Activated B cell treated with CpG ODN at 0.5 μM for 24 hours (primary cell): ENCODE measurements around the gene GFRA1. TPM values are rescaled to one million over a fixed set of nuclear protein-coding genes. Genes with fewer than 3 reads are reported as not detected.

Experiments used
- ATAC-seq: fragments of 200-7000 bp; cut with Tn5 transposase; one replicate; pipeline ENCODE4 v1.10.0; 2021; ENCODE audit warnings: low read depth, mild to moderate bottlenecking, moderate library complexity
- CTCF ChIA-PET: fragments of 350-600 bp; sonication (Branson Sonifier 250); formaldehyde crosslinking; loops from one replicate; lab custom pipeline; 2021; ENCODE audit warnings: antibody characterized with exemption; lab: Charles Lee
- POLR2A ChIA-PET: fragments of 350-600 bp; sonication (Branson Sonifier 250); formaldehyde crosslinking; loops from one replicate; lab custom pipeline; 2021; ENCODE audit warnings: antibody characterized with exemption; lab: Charles Lee
- DNase-seq: peaks from one replicate; pipeline ENCODE4 v3.0.0; 2022
- H3K27ac Mint-ChIP-seq: one replicate; pipeline ENCODE4 v1.8.0; 2020; ENCODE audit warnings: mixed read lengths
- H3K27me3 Mint-ChIP-seq: one replicate; pipeline ENCODE4 v1.8.0; 2021; ENCODE audit warnings: mixed read lengths
- H3K36me3 Mint-ChIP-seq: one replicate; pipeline ENCODE4 v1.8.0; 2021; ENCODE audit warnings: low read depth, mixed read lengths
- H3K4me1 Mint-ChIP-seq: one replicate; pipeline ENCODE4 v1.8.0; 2021; ENCODE audit warnings: mixed read lengths
- H3K4me3 Mint-ChIP-seq: one replicate; pipeline ENCODE4 v1.8.0; 2020; ENCODE audit warnings: mild to moderate bottlenecking, mixed read lengths
- H3K9me3 Mint-ChIP-seq: one replicate; pipeline ENCODE4 v1.8.0; 2020; ENCODE audit warnings: mixed read lengths
- intact Hi-C: fragments of 100-400 bp; cut with micrococcal nuclease; formaldehyde crosslinking; loops from one replicate; pipeline ENCODE4 v1.15.1; 2024
- total RNA-seq: library from RNA; stranded (reverse); gene quantifications from 2 replicates; pipeline ENCODE4 v1.2.3, GENCODE V29; 2022
- TF ChIP-seq, protein P1 (sequence below): fragments of 200-600 bp; IDR thresholded peaks from one replicate; pipeline ENCODE4 v1.8.0; 2022; ENCODE audit warnings: antibody characterized with exemption, mild to moderate bottlenecking

The GFRA1 gene
- total RNA-seq, 1 donor from 2014 or later = not detected

DNA sequence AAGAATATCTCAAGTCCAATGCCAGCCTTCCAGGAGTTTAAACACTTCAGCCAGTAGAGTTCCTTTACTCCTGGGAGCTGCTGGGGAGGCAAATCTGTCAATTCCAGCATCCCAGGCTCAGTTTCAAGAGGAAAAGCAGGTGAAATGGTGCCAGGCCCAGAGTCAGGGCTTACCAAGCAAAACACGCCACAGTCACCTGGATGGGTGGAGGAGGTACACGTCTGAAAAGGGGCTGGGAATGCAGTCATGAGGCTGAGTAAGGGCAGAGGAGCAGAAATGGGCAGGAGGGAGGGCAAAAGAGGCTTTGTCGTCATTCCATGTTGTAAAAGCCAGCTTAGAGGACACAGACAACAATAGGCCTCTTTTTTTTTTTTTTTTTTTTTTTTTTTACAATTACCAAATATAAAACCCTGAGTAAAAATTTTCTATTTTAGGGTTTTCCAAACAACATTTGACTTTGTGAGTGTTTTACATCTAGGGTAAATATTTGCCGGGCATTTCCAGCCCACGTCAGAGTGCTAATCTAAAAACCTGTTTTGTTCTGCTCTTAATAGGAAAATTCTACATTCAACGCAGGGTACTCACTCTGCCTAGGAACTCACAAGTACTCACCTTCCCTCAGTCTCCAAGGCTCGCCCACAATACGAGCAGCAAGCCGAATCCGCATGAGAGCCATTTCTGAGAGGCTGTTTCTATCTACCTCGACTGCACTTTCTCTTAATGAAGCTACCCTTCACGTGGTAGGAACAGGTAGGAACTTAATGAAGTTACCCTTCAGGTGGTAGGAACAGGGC is 21.2 kb downstream of the GFRA1 start:
- no peaks in the 10 kb centered on the region for H3K36me3 Mint-ChIP-seq
- no peak for DNase-seq
- H3K9me3 Mint-ChIP-seq = no peaks in the 10 kb centered on the region
- TF ChIP-seq, protein P1, sequence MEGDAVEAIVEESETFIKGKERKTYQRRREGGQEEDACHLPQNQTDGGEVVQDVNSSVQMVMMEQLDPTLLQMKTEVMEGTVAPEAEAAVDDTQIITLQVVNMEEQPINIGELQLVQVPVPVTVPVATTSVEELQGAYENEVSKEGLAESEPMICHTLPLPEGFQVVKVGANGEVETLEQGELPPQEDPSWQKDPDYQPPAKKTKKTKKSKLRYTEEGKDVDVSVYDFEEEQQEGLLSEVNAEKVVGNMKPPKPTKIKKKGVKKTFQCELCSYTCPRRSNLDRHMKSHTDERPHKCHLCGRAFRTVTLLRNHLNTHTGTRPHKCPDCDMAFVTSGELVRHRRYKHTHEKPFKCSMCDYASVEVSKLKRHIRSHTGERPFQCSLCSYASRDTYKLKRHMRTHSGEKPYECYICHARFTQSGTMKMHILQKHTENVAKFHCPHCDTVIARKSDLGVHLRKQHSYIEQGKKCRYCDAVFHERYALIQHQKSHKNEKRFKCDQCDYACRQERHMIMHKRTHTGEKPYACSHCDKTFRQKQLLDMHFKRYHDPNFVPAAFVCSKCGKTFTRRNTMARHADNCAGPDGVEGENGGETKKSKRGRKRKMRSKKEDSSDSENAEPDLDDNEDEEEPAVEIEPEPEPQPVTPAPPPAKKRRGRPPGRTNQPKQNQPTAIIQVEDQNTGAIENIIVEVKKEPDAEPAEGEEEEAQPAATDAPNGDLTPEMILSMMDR = no peak
- H3K4me1 Mint-ChIP-seq = no peaks in the 10 kb centered on the region
- POLR2A ChIA-PET = no interaction called here
- H3K27ac Mint-ChIP-seq = no peak overlapping the region
- intact Hi-C loops = no loop called here
- CTCF ChIA-PET = no interaction called here
- no peak overlapping the region for H3K4me3 Mint-ChIP-seq
- no peaks in the 10 kb centered on the region for H3K27me3 Mint-ChIP-seq
- no peak for ATAC-seq

- Mint-ChIP-seq H3K4me3 (no peak overlapping the region), H3K36me3 (no peaks in the 10 kb centered on the region), H3K27me3 (no peaks in the 10 kb centered on the region), H3K4me1 (no peaks in the 10 kb centered on the region), H3K27ac (no peak overlapping the region), H3K9me3 (no peaks in the 10 kb centered on the region)
- intact Hi-C loops = no loop called here
- POLR2A ChIA-PET = no interaction called here
- DNase-seq (no peak), ATAC-seq (no peak)
- TF ChIP-seq, protein P1 = no peak
- CTCF ChIA-PET = no interaction called here
Measured at GRCh38 chr10:116247691-116248090, 25.3 kb downstream of the GFRA1 start.

DNA sequence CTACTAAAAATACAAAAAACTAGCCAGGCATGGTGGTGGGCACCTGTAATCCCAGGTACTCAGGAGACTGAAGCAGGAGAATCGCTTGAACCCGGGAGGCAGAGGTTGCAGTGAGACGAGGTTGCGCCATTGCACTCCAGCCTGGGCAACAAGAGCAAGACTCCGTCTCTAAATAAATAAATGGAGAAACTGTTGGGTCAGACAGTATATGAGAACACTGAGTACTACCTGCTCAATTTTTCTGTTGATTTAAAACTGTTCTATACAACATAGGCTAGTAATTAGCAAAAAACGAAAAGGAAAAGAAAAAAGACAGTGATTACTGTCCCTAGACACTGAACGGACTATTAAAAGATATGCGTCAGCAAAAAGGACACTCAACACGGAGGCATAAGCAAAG is 26.7 kb downstream of the GFRA1 start:
- intact Hi-C loops = no loop called here
- no peak overlapping the region for H3K4me3 Mint-ChIP-seq

DNA sequence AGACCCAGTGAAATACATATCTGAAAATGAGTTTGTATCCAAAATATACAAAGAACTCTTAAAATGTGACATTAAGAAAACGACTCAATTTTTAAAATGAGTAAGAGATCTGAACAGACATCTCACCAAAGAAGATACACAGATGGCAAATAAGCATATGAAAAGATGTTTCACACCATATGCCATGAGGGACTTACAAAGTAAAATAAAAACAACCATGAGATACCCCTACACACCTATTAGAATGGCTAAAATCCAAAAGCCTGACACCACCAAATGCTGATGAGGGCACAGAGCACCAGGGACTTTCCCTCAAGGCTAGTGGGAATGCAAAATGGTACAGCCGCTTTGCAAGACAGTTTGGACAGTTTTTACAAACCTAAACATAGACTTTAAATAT is 27.9 kb downstream of the GFRA1 start:
- Mint-ChIP-seq H3K27ac (no peak overlapping the region), H3K27me3 (no peaks in the 10 kb centered on the region), H3K4me1 (no peaks in the 10 kb centered on the region), H3K4me3 (no peak overlapping the region), H3K9me3 (no peaks in the 10 kb centered on the region), H3K36me3 (no peaks in the 10 kb centered on the region)
- ATAC-seq = no peak
- ChIA-PET POLR2A (no interaction called here), CTCF (no interaction called here)
- TF ChIP-seq, protein P1 = no peak
- no peak for DNase-seq
- intact Hi-C loops = no loop called here

More for the DNA sequence above, 26.7 kb downstream of the GFRA1 start:
- Mint-ChIP-seq H3K27me3 (no peaks in the 10 kb centered on the region), H3K36me3 (no peaks in the 10 kb centered on the region), H3K4me1 (no peaks in the 10 kb centered on the region), H3K9me3 (no peaks in the 10 kb centered on the region), H3K27ac (no peak overlapping the region)
- TF ChIP-seq, protein P1 = no peak
- no peak for ATAC-seq
- CTCF ChIA-PET = no interaction called here
- DNase-seq = no peak
- POLR2A ChIA-PET = no interaction called here

DNA sequence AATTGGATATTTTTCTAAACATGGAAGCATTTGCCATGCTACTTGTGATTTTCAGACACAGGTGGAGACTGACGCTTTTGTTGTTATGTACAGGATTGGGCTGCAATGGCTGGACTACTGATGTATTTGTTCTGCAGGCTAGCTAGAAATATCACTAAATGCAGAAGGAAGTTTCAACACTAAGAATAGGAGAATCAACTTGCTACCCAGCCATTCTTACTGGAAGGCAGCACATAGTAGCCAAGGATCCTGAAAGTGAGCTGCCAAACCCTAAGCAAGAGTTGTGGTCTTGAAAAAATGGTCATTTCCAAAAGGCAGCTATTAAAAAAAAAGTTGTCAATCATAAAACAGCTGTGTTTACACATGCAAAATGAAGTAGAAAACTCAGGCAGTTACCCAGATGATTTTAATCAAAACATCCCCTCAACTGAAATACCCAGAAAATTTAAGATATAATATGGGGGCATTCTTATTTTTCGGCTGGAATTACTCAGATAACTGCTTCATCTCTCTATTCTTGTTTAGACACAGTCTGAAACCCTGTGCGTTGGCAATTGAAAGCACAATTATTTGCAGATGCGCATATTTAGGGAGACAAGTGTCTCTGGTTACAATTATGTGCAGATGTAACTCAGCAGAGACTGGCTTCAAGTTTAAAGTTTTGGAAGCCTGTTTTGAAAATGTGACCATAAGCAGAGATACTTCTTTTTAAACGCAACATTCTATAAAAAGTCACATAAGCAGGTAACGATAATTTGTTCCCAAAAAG is 31.2 kb downstream of the GFRA1 start:
- TF ChIP-seq, protein P1 = no peak
- Mint-ChIP-seq H3K27ac (no peak overlapping the region), H3K36me3 (no peaks in the 10 kb centered on the region), H3K27me3 (no peaks in the 10 kb centered on the region), H3K9me3 (no peaks in the 10 kb centered on the region), H3K4me1 (no peaks in the 10 kb centered on the region), H3K4me3 (no peak overlapping the region)
- no peak for ATAC-seq
- ChIA-PET POLR2A (no interaction called here), CTCF (no interaction called here)
- DNase-seq = no peak
- intact Hi-C loops = no loop called here
